Lung (tissue), 12 donors: ENCODE measurements around the gene TBC1D4. TPM values are rescaled to one million over a fixed set of nuclear protein-coding genes. Genes with fewer than 3 reads are reported as not detected.

Experiments
- ATAC-seq: fragments of 200-7000 bp; cut with Tn5 transposase; one replicate; pipeline ENCODE4 v1.9.1; 2020; ENCODE audit warnings: moderate number of reproducible peaks; ENCODE audit not compliant: insufficient read depth, low FRiP score
- DNase-seq, 3 donors: peaks; one replicate each; pipeline ENCODE4 v3.0.0-alpha.2; 2013 to 2017
- H3K27ac ChIP-seq, 2 donors: one replicate each; pipeline ENCODE4 v1.5.1; 2013; ENCODE audit warnings: mild to moderate bottlenecking in 2 of 2, moderate library complexity in 2 of 2, control low read depth in 1 of 2, inconsistent platforms in 1 of 2, low read depth in 1 of 2, low read length in 1 of 2
- H3K27me3 ChIP-seq, 3 donors: one replicate each; pipeline ENCODE4 v1.5.1; 2013; ENCODE audit warnings: low read length in 2 of 3; ENCODE audit not compliant: control insufficient read depth in 3 of 3, insufficient read depth in 3 of 3
- H3K36me3 ChIP-seq, 4 donors: one replicate each; pipeline ENCODE4 v1.5.1; 2013; ENCODE audit warnings: low read length in 4 of 4, mild to moderate bottlenecking in 1 of 4, moderate library complexity in 1 of 4; ENCODE audit not compliant: control insufficient read depth in 4 of 4, insufficient read depth in 4 of 4
- H3K4me1 ChIP-seq, 5 donors: one replicate each; pipeline ENCODE4 v1.5.1; 2013; ENCODE audit warnings: low read length in 5 of 5, mild to moderate bottlenecking in 2 of 5, moderate library complexity in 1 of 5; ENCODE audit not compliant: control insufficient read depth in 5 of 5, insufficient read depth in 5 of 5
- H3K4me3 ChIP-seq: one replicate; pipeline ENCODE4 v1.5.1; 2013; ENCODE audit warnings: mild to moderate bottlenecking, control low read depth, moderate library complexity
- H3K9ac ChIP-seq, 2 donors: one replicate each; pipeline ENCODE4 v1.5.1; 2013; ENCODE audit warnings: low read length in 2 of 2, control low read depth in 1 of 2; ENCODE audit not compliant: insufficient read depth in 1 of 2
- H3K9me3 ChIP-seq, 4 donors: one replicate each; pipeline ENCODE4 v1.5.1; 2013; ENCODE audit warnings: low read length in 3 of 4, mild to moderate bottlenecking in 1 of 4, moderate library complexity in 1 of 4; ENCODE audit not compliant: control insufficient read depth in 4 of 4, insufficient read depth in 3 of 4
- WGBS, 2 donors: extraction: QIAGEN DNeasy Blood & Tissue Kit; methylation state at CpG; one replicate each; pipeline ENCODE4 v1.1.7; 2013; 5-methylcytosine and 5-hydroxymethylcytosine counted together
- polyA plus RNA-seq, 2 donors: library from polyadenylated mRNA; stranded (reverse); fragments of 200-250 nt; gene quantifications; one replicate each; pipeline ENCODE4 v1.2.1, GENCODE V29; 2013
- total RNA-seq, 2 donors: library from RNA; depleted of rRNA in 1 of 2; stranded (reverse); fragments of >200 nt in 1 of 2; gene quantifications; one replicate each; pipeline ENCODE4 v1.2.1, GENCODE V29; 2014 to 2021
- TF ChIP-seq, protein P1 (sequence below): IDR thresholded peaks from 2 replicates; pipeline ENCODE4 v1.5.1; 2012; ENCODE audit warnings: mild to moderate bottlenecking; ENCODE audit errors: control extremely low read depth, extremely low read depth
- donor health status: control.
- donor health status: control.
- donor health status: Bipolar disorder and iron deficiency.
- donor health status: healthy.
- donor health status: DM: yes; HTN: yes; CAD: no.

Gene TBC1D4
- total and polyA plus RNA-seq, 4 donors = 4.3 to 26.4 (median 14.0) TPM

DNA sequence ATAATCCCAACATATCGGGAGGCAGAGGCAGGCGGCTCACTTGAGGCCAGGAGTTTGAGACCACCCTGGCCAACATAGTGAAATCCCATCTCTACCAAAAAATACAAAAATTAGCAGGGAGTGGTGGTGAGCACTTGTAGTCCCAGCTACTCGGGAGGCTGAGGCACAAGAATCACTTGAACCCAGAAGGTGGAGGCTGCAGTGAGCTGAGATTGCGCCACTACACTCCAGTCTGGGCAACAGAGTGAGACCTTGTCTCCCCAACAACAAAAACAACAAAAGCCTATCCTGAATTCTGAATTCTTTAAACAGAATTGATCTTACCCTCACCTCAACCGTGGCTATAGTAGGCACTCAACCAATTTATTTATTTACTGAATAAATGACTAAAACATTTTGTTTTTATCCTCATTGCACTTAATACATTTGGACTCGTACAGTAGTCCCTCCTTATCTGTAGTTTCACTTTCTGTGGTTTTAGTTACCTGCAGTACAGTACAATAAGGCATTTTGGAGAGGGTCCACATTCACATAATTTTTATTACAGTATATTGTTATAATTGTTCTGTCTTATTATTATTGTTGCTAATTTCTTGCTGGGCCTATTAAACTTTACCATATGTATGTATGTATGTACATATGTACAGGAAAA lies 98.8 kb downstream of the TBC1D4 start:
- Histone ChIP-seq H3K4me1 (peaks cover 0 to 8% (median 0%) of the 10 kb centered on the region in 5 donors), H3K36me3 (no peaks in the 10 kb centered on the region), H3K27me3 (no peaks in the 10 kb centered on the region), H3K4me3 (no peak overlapping the region), H3K27ac (no peak overlapping the region), H3K9ac (no peak overlapping the region), H3K9me3 (no peaks in the 10 kb centered on the region)
- no peak for DNase-seq
- 83 to 92% methylated on average over 6 of the region's 6 CpGs for WGBS, 2 donors
- ATAC-seq = no peak
- TF ChIP-seq, protein P1, sequence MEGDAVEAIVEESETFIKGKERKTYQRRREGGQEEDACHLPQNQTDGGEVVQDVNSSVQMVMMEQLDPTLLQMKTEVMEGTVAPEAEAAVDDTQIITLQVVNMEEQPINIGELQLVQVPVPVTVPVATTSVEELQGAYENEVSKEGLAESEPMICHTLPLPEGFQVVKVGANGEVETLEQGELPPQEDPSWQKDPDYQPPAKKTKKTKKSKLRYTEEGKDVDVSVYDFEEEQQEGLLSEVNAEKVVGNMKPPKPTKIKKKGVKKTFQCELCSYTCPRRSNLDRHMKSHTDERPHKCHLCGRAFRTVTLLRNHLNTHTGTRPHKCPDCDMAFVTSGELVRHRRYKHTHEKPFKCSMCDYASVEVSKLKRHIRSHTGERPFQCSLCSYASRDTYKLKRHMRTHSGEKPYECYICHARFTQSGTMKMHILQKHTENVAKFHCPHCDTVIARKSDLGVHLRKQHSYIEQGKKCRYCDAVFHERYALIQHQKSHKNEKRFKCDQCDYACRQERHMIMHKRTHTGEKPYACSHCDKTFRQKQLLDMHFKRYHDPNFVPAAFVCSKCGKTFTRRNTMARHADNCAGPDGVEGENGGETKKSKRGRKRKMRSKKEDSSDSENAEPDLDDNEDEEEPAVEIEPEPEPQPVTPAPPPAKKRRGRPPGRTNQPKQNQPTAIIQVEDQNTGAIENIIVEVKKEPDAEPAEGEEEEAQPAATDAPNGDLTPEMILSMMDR = no peak

DNA sequence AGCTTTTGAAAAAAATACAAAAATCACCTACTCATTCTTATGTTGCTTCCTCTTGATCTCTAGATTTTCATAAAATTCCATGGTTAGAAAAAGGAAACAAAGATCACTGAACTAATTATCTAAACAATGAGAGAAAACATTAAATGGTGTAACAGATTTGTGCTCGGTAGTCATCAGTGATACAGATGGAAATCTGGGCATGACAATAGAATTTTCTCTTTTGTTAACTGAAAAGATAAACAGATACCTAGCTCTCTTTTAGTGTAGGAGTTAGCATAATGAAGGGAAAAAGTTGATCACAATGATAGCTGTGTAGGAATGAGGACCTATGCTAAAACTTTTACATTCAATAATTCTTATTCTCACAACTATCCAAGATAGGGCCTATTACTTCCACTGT lies 103.7 kb downstream of the TBC1D4 start:
- TF ChIP-seq, protein P1 = no peak
- Histone ChIP-seq H3K9me3 (no peaks in the 10 kb centered on the region), H3K9ac (no peak overlapping the region), H3K4me3 (no peak overlapping the region), H3K27ac (no peak overlapping the region), H3K27me3 (no peaks in the 10 kb centered on the region), H3K36me3 (peaks cover 0 to 2% (median 0%) of the 10 kb centered on the region in 4 donors), H3K4me1 (peaks cover 0 to 17% (median 0%) of the 10 kb centered on the region in 5 donors)
- 81 to 94% methylated on average over 1 of the region's 1 CpG for WGBS, 2 donors
- ATAC-seq (no peak), DNase-seq (no peak)

DNA sequence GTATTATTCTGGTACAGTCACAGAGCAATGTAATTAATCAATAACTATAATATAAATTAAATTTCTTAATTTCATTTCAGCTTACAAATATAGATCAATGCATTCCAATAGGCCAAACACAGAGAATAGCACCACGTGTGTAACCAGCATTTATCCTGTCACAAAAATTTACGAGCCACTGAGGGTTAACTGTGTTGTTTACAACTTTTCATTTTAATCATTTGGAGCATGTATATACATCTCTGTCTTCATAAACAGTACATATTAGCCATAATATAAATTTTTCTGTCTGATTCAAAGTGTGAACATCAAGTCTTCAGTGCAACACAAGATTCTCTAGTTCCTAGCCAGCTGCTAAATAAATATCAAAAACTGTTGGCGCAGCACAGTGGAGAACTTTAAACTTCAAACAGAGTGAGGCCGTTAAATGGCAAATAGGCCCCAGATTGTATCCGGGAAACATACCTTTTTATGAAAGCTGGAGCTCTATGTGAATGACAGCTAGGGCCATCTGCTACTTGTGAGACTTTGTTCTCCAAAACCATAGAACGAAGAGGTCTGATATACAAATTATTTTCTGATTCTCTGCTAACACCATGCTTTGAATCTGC lies 105.1 kb downstream of the TBC1D4 start:
- H3K9ac ChIP-seq = no peak overlapping the region
- H3K36me3 ChIP-seq = peaks cover 0 to 2% (median 0%) of the 10 kb centered on the region in 4 donors
- TF ChIP-seq, protein P1 = no peak
- DNase-seq = no peak
- H3K4me3 ChIP-seq = no peak overlapping the region
- H3K27ac ChIP-seq = no peak overlapping the region
- no peaks in the 10 kb centered on the region for H3K9me3 ChIP-seq
- no peak for ATAC-seq
- H3K27me3 ChIP-seq = no peaks in the 10 kb centered on the region
- peaks cover 0 to 13% (median 3%) of the 10 kb centered on the region in 5 donors for H3K4me1 ChIP-seq
- 91% methylated on average over 6 of the region's 6 CpGs for WGBS, 2 donors
